Prostate gland (tissue), 2 donors: Measurements from ENCODE around the gene NT5C1B. TPM values are rescaled to one million over a fixed set of nuclear protein-coding genes. Genes with fewer than 3 reads are reported as not detected.

ENCODE experiments used
- DNase-seq: peaks from one replicate; pipeline ENCODE4 v3.0.0-alpha.2; 2019; ENCODE audit warnings: low spot score
- H3K27ac ChIP-seq, 2 donors: fragments of 200-600 bp; sonication (generic); 2 replicates each; pipeline ENCODE4 v1.5.1; 2017 to 2019
- H3K27me3 ChIP-seq: fragments of 200-600 bp; sonication (generic); replicated peaks from 2 replicates; pipeline ENCODE4 v1.5.1; 2019; ENCODE audit not compliant: insufficient read depth
- H3K36me3 ChIP-seq, 2 donors: fragments of 200-600 bp; sonication (generic); 1 replicate in 1 of 2; 2 replicates in 1 of 2; pipeline versions ENCODE4 v1.5.1 to v1.8.1; 2017 to 2019
- H3K4me1 ChIP-seq: fragments of 200-600 bp; sonication (generic); replicated peaks from 2 replicates; pipeline ENCODE4 v1.5.1; 2019
- H3K4me3 ChIP-seq, 2 donors: fragments of 200-600 bp; sonication (generic); 2 replicates each; pipeline ENCODE4 v1.5.1; 2017 to 2019
- H3K9me3 ChIP-seq: fragments of 200-600 bp; sonication (generic); 2 replicates; pipeline ENCODE4 v1.5.1; 2017
- POLR2A ChIP-seq: fragments of 450-650 bp; IDR thresholded peaks from one replicate; pipeline ENCODE4 v1.6.1; 2016; ENCODE audit warnings: antibody characterized with exemption, mild to moderate bottlenecking
- POLR2AphosphoS5 ChIP-seq: sonication (generic); formaldehyde crosslinking; IDR thresholded peaks from one replicate; pipeline ENCODE4 v1.6.1; 2017; ENCODE audit warnings: antibody characterized with exemption
- WGBS: methylation state at CpG from one replicate; pipeline ENCODE4 v1.1.5; 2018; 5-methylcytosine and 5-hydroxymethylcytosine counted together
- intact Hi-C: fragments of 100-400 bp; cut with DNase I; formaldehyde crosslinking; loops from one replicate; pipeline ENCODE4 v1.14.2; 2022
- total RNA-seq, 2 donors: library from RNA; depleted of rRNA; stranded (reverse); fragments of >200 nt; gene quantifications; one replicate each; pipeline ENCODE4 v1.1.0, GENCODE V29; 2016
- TF ChIP-seq, protein P1 (sequence below), 4 experiments: fragments of 200-600 bp in 2 of 4; fragments of 450-650 bp in 2 of 4; sonication (generic) in 2 of 4; IDR thresholded peaks; 1 replicate in 3 of 4; 2 replicates in 1 of 4; pipeline ENCODE4 v1.5.1; 2016 to 2019; ENCODE audit warnings: antibody characterized with exemption in 4 of 4, mild to moderate bottlenecking in 2 of 4, moderate library complexity in 2 of 4

The NT5C1B gene
- total RNA-seq, 2 donors from 2014 or later, result 4.8 TPM; not detected in 1

DNA sequence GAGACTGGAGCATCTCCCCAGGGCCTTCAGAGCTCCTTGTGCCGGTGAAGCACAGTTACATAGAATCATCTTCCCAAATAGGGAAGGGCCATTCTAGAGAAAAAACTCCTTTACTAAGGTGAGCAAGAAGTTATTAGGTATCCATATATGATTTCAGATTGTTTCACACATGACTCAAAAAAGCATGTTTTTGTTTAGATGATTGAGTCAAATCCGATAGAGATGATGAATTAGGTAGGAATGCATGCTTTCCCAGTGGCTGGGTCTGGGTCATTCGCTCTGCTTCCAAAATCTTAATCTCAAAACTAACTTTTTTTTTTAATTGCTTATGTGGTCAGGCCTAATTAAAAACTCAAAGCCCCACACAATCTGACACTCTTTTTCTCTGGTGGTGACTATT is 3.8 kb downstream of the NT5C1B start:
- intact Hi-C loops, result no loop called here
- Histone ChIP-seq H3K36me3 (no peaks in the 10 kb centered on the region), H3K9me3 (no peaks in the 10 kb centered on the region), H3K27ac (no peak overlapping the region), H3K4me1 (no peaks in the 10 kb centered on the region), H3K27me3 (no peaks in the 10 kb centered on the region), H3K4me3 (no peak overlapping the region)
- no peak for DNase-seq
- WGBS, result 94% methylated on average over 3 of the region's 3 CpGs
- TF ChIP-seq, protein P1, sequence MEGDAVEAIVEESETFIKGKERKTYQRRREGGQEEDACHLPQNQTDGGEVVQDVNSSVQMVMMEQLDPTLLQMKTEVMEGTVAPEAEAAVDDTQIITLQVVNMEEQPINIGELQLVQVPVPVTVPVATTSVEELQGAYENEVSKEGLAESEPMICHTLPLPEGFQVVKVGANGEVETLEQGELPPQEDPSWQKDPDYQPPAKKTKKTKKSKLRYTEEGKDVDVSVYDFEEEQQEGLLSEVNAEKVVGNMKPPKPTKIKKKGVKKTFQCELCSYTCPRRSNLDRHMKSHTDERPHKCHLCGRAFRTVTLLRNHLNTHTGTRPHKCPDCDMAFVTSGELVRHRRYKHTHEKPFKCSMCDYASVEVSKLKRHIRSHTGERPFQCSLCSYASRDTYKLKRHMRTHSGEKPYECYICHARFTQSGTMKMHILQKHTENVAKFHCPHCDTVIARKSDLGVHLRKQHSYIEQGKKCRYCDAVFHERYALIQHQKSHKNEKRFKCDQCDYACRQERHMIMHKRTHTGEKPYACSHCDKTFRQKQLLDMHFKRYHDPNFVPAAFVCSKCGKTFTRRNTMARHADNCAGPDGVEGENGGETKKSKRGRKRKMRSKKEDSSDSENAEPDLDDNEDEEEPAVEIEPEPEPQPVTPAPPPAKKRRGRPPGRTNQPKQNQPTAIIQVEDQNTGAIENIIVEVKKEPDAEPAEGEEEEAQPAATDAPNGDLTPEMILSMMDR (IDR thresholded peaks at IDR 0.05), result no peak
- no peak for TF ChIP-seq POLR2AphosphoS5
- TF ChIP-seq POLR2A, result no peak

- H3K4me1 ChIP-seq, result no peaks in the 10 kb centered on the region
- no peak overlapping the region for H3K27ac ChIP-seq
- no peak for DNase-seq
- no peaks in the 10 kb centered on the region for H3K36me3 ChIP-seq
- H3K4me3 ChIP-seq, result no peak overlapping the region
- WGBS, result 91% methylated on average over 29 of the region's 32 CpGs
- TF ChIP-seq POLR2A (no peak), POLR2AphosphoS5 (no peak)
- TF ChIP-seq, protein P1 (IDR thresholded peaks at IDR 0.05), result no peak
- intact Hi-C loops, result no loop called here
- no peaks in the 10 kb centered on the region for H3K27me3 ChIP-seq
- no peaks in the 10 kb centered on the region for H3K9me3 ChIP-seq
These were observed 4.8 kb downstream of the NT5C1B start for GRCh38 chr2:18584608-18584954.

GRCh38 chr2:18583905-18584607 is 5.3 kb downstream of the NT5C1B start:
- Histone ChIP-seq H3K4me3 (no peak overlapping the region), H3K27ac (no peak overlapping the region), H3K4me1 (no peaks in the 10 kb centered on the region), H3K36me3 (no peaks in the 10 kb centered on the region), H3K9me3 (no peaks in the 10 kb centered on the region), H3K27me3 (no peaks in the 10 kb centered on the region)
- no peak for DNase-seq
- TF ChIP-seq POLR2A, result no peak
- no peak for TF ChIP-seq POLR2AphosphoS5
- TF ChIP-seq, protein P1 (IDR thresholded peaks at IDR 0.05), result no peak
- intact Hi-C loops, result no loop called here
- 91% methylated on average over 37 of the region's 37 CpGs for WGBS

GRCh38 chr2:18580606-18581005 is 8.8 kb downstream of the NT5C1B start:
- Histone ChIP-seq H3K36me3 (no peaks in the 10 kb centered on the region), H3K27ac (no peak overlapping the region), H3K4me1 (no peaks in the 10 kb centered on the region), H3K9me3 (no peaks in the 10 kb centered on the region), H3K27me3 (no peaks in the 10 kb centered on the region), H3K4me3 (no peak overlapping the region)
- DNase-seq, result no peak
- intact Hi-C loops, result no loop called here
- TF ChIP-seq, protein P1 (IDR thresholded peaks at IDR 0.05), result no peak
- no peak for TF ChIP-seq POLR2AphosphoS5
- TF ChIP-seq POLR2A, result no peak
- WGBS, result 95% methylated on average over 3 of the region's 3 CpGs

GRCh38 chr2:18578033-18578432 is 11.3 kb downstream of the NT5C1B start:
- no peak overlapping the region for H3K27ac ChIP-seq
- intact Hi-C loops, result no loop called here
- H3K9me3 ChIP-seq, result no peaks in the 10 kb centered on the region
- H3K4me1 ChIP-seq, result no peaks in the 10 kb centered on the region
- no peaks in the 10 kb centered on the region for H3K36me3 ChIP-seq
- DNase-seq, result no peak
- TF ChIP-seq POLR2AphosphoS5 (no peak), POLR2A (no peak)
- TF ChIP-seq, protein P1 (IDR thresholded peaks at IDR 0.05), result no peak
- H3K27me3 ChIP-seq, result no peaks in the 10 kb centered on the region
- H3K4me3 ChIP-seq, result no peak overlapping the region
